HG02610 (cell line): ENCODE data around the gene MTX3.

Experiments
- ATAC-seq: cut with Tn5 transposase; IDR thresholded peaks from one replicate; pipeline ENCODE4 v1.9.1; 2021; ENCODE audit warnings: mild to moderate bottlenecking, moderate library complexity; ENCODE audit not compliant: unreplicated experiment

MTX3 gene

GRCh38 chr5:79936002-79936645 is 54.9 kb downstream of the MTX3 start:
- no peak for ATAC-seq

- no peak for ATAC-seq
Observed at GRCh38 chr5:79934681-79935080, 56.4 kb downstream of the MTX3 start.

- ATAC-seq, result no peak
Observed at GRCh38 chr5:79932510-79933504, 58.3 kb downstream of the MTX3 start.

GRCh38 chr5:79931866-79932265 is 59.2 kb downstream of the MTX3 start:
- ATAC-seq, result no peak

GRCh38 chr5:79931409-79931808 is 59.7 kb downstream of the MTX3 start:
- no peak for ATAC-seq

- no peak for ATAC-seq
Observed at GRCh38 chr5:79929095-79929494, 62.0 kb downstream of the MTX3 start.
